Measurements from ENCODE around the gene C21orf91.

Gene C21orf91

GRCh38 chr21:17758683-17759082 is 60.5 kb downstream of the C21orf91 start:
- TF ChIP-seq PPARA (CRISPR knock-in tag; IDR thresholded peaks at IDR 0.05; ENCODE audit: borderline replicate concordance) (no peak), ZNF8 (CRISPR knock-in tag; IDR thresholded peaks at IDR 0.05) (no peak), ZNF70 (CRISPR knock-in tag; IDR thresholded peaks at IDR 0.05) (no peak), TOX (CRISPR knock-in tag; IDR thresholded peaks at IDR 0.05; ENCODE audit: borderline replicate concordance) (no peak), PATZ1 (CRISPR knock-in tag; IDR thresholded peaks at IDR 0.05; ENCODE audit: borderline replicate concordance) (no peak), SNAI2 (CRISPR knock-in tag; IDR thresholded peaks at IDR 0.05) (no peak), GLIS3 (CRISPR knock-in tag; IDR thresholded peaks at IDR 0.05) (no peak), TCF4 (CRISPR knock-in tag; IDR thresholded peaks at IDR 0.05; ENCODE audit: borderline replicate concordance) (no peak), RARB (CRISPR knock-in tag; IDR thresholded peaks at IDR 0.05) (no peak), POU6F1 (CRISPR knock-in tag; IDR thresholded peaks at IDR 0.05; ENCODE audit: borderline replicate concordance, low read depth) (no peak)
- no peak for ATAC-seq

GRCh38 chr21:17757671-17758070 is 61.5 kb downstream of the C21orf91 start:
- TF ChIP-seq CSRNP3 (CRISPR knock-in tag; IDR thresholded peaks at IDR 0.05) (no peak), OSR1 (CRISPR knock-in tag; IDR thresholded peaks at IDR 0.05) (no peak), TOX (CRISPR knock-in tag; IDR thresholded peaks at IDR 0.05; ENCODE audit: borderline replicate concordance) (no peak), TCF4 (CRISPR knock-in tag; IDR thresholded peaks at IDR 0.05; ENCODE audit: borderline replicate concordance) (no peak), CSDC2 (CRISPR knock-in tag; IDR thresholded peaks at IDR 0.05) (no peak), RARB (CRISPR knock-in tag; IDR thresholded peaks at IDR 0.05) (no peak), ESRRG (CRISPR knock-in tag; IDR thresholded peaks at IDR 0.05) (no peak), POU6F1 (CRISPR knock-in tag; IDR thresholded peaks at IDR 0.05; ENCODE audit: borderline replicate concordance, low read depth) (no peak), ZNF565 (CRISPR knock-in tag; conservative IDR thresholded peaks at IDR 0.05; ENCODE audit: low read depth) (no peak), PATZ1 (CRISPR knock-in tag; IDR thresholded peaks at IDR 0.05; ENCODE audit: borderline replicate concordance) (no peak), ZNF8 (CRISPR knock-in tag; IDR thresholded peaks at IDR 0.05) (no peak), SNAI2 (CRISPR knock-in tag; IDR thresholded peaks at IDR 0.05) (no peak)
- no peak for ATAC-seq

- no peak for ATAC-seq
- TF ChIP-seq CREB5 (CRISPR knock-in tag; IDR thresholded peaks at IDR 0.05; ENCODE audit: low read depth) (no peak), ZC3H10 (CRISPR knock-in tag; IDR thresholded peaks at IDR 0.05) (no peak), TOX (CRISPR knock-in tag; IDR thresholded peaks at IDR 0.05; ENCODE audit: borderline replicate concordance) (no peak), ARNTL (CRISPR knock-in tag; IDR thresholded peaks at IDR 0.05; ENCODE audit: borderline replicate concordance, low read depth) (no peak), ZFP3 (CRISPR knock-in tag; IDR thresholded peaks at IDR 0.05) (no peak), BACH2 (CRISPR knock-in tag; IDR thresholded peaks at IDR 0.05; ENCODE audit: borderline replicate concordance) (no peak), CSDC2 (CRISPR knock-in tag; IDR thresholded peaks at IDR 0.05) (no peak), PATZ1 (CRISPR knock-in tag; IDR thresholded peaks at IDR 0.05; ENCODE audit: borderline replicate concordance) (no peak), SNAI2 (CRISPR knock-in tag; IDR thresholded peaks at IDR 0.05) (no peak), CSRNP3 (CRISPR knock-in tag; IDR thresholded peaks at IDR 0.05) (no peak), TCF4 (CRISPR knock-in tag; IDR thresholded peaks at IDR 0.05; ENCODE audit: borderline replicate concordance) (no peak)
Observed at GRCh38 chr21:17753736-17754135, 65.4 kb downstream of the C21orf91 start.

Data from SK-N-SH treated with all-trans-retinoic acid at 6 μM for 48 hours (cell line).